RWPE1 (cell line): ENCODE data around the gene NETO2.
A peak's percentile ranks its signal among the peaks of the same experiment; 100 is the strongest.

Experiments
- CTCF ChIA-PET: fragments of 350-600 bp; sonication (Branson Sonifier 250); formaldehyde crosslinking; extraction: SDS; loops from one replicate; lab custom pipeline; 2021; lab: Yijun Ruan, JAX
- POLR2A ChIA-PET: fragments of 400-600 bp; formaldehyde crosslinking; extraction: SDS; loops from one replicate; lab custom pipeline; 2020; ENCODE audit warnings: antibody characterized with exemption; ENCODE audit not compliant: low non-redundant PET; lab: Yijun Ruan, JAX
- DNase-seq: peaks from one replicate; pipeline ENCODE4 v3.0.0; 2012; ENCODE audit warnings: low spot score
- H3K27ac ChIP-seq: fragments of 450-650 bp; 2 replicates; pipeline ENCODE4 v1.5.1; 2017
- TF ChIP-seq, protein P1 (sequence below): fragments of 450-650 bp; conservative IDR thresholded peaks from 2 replicates; pipeline ENCODE4 v1.5.1; 2017; ENCODE audit warnings: low read depth, mild to moderate bottlenecking

NETO2 gene

DNA sequence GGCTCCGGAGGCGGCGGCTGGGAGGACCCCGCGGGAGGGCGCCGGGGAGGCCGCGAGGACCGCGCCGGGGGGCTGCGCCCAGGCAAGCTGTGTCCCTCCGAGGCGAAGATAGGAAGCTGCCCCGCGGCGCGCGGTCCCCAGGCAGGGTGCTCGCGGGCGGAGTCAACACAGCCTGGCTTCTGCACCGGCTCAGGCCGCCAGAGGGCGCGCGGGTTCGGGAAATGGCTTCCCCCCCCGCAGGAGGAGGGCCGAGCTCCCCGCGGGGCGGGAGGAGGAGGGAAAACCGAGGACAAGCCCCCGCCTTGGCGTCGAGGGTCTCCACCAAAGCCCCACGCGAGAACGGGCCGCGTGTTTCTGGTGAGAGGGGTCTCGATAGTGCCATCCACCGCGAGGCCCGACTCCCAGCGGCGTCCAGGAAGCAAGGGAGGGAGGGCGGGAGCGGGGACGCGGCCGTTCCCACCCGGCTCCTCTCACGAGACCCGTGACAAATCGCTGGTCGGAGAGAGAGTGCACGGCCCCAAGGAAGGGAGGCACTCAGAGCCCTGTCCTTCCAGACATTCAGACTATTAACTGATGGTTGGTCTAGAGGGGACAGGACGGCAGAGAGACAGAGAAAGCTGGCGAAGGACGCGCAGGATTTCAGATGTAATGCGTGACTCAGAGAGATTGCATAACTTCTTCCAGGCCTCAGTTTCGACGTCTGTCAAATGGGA lies 105.8 kb downstream of the NETO2 start:
- TF ChIP-seq, protein P1, sequence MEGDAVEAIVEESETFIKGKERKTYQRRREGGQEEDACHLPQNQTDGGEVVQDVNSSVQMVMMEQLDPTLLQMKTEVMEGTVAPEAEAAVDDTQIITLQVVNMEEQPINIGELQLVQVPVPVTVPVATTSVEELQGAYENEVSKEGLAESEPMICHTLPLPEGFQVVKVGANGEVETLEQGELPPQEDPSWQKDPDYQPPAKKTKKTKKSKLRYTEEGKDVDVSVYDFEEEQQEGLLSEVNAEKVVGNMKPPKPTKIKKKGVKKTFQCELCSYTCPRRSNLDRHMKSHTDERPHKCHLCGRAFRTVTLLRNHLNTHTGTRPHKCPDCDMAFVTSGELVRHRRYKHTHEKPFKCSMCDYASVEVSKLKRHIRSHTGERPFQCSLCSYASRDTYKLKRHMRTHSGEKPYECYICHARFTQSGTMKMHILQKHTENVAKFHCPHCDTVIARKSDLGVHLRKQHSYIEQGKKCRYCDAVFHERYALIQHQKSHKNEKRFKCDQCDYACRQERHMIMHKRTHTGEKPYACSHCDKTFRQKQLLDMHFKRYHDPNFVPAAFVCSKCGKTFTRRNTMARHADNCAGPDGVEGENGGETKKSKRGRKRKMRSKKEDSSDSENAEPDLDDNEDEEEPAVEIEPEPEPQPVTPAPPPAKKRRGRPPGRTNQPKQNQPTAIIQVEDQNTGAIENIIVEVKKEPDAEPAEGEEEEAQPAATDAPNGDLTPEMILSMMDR = peak; percentile 90
- ChIA-PET POLR2A (interaction anchor here (0.7 kb wide), 1 partner anchor 65 kb away, joined by 3 read pairs; no protein-coding TSS in a partner anchor), CTCF (interaction anchor here (0.5 to 1.9 kb wide), 25 partner anchors 9 to 1936 kb away, joined by 3 to 11 read pairs (median 3); partner anchors contain the start of genes DNAJA2 and NETO2)
- DNase-seq = peak; percentile 90
- H3K27ac ChIP-seq = peak overlapping the region; percentile 33; the same call in 1 of the 2 replicates

DNA sequence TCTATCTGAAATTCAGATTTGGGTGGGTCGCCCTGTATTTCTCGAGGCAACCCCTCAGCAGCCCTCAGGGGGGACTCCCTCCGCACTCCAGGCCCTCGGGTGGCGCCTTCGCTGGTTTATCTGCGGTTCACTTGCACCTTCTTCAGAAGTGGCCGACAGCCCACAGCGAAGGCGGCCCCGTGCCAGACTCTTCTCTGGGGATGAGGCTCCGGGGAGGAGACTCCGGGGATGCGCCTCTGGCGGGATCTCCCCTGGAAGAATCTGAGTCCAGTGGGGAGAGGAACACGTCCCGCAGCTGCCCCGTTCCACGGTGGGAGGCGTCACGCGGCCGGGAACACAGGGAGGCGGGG lies 106.4 kb downstream of the NETO2 start:
- H3K27ac ChIP-seq = peak overlapping the region; percentile 33; the same call in 1 of the 2 replicates
- no peak for DNase-seq
- ChIA-PET CTCF (interaction anchor here (0.5 to 1.9 kb wide), 18 partner anchors 9 to 1128 kb away, joined by 3 to 11 read pairs (median 4); partner anchors contain the start of gene NETO2), POLR2A (no interaction called here)
- TF ChIP-seq, protein P1 = no peak

DNA sequence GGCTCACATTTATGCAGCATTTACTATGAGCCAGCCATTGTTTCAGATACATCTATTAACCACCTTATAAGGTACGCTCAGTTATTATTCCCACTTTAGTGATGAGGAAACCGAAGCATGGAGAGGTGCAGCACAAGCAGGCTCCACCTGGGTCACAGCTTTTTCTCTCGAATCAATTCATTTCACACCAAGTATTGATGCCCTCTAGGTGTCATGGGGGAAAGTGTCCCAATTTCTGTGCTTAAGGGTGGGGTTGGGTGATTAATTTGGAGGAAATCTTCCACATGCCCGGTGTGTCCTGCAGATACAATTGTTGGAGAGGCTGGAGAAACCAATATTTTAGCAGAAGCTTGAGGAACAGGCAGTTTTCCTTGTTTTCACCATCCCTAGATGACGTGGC lies 107.5 kb downstream of the NETO2 start:
- ChIA-PET CTCF (interaction anchor here (0.7 kb wide), 2 partner anchors 75 to 858 kb away, joined by 3 read pairs; no protein-coding TSS in a partner anchor), POLR2A (no interaction called here)
- TF ChIP-seq, protein P1 = no peak
- H3K27ac ChIP-seq = no peak overlapping the region
- no peak for DNase-seq

DNA sequence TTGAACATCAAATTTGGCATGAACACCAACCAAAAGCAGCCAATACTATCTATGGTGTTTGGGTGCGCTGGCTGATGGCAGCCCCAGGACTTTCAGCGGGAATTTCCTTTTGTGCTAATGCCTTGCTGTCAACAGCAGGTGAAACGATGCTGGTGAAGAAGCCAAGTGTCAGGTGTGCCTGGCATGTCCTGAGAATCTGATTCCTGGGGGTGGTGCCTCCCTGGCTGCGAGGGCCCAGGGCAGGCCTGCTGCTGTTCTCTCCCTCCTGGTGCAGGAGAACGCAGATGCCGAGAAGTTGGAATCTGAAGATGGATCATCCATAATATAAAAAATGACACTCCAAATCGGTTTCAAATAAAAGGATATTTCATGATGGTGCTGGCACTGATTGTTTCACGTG lies 108.3 kb downstream of the NETO2 start:
- CTCF ChIA-PET = no interaction called here

DNA sequence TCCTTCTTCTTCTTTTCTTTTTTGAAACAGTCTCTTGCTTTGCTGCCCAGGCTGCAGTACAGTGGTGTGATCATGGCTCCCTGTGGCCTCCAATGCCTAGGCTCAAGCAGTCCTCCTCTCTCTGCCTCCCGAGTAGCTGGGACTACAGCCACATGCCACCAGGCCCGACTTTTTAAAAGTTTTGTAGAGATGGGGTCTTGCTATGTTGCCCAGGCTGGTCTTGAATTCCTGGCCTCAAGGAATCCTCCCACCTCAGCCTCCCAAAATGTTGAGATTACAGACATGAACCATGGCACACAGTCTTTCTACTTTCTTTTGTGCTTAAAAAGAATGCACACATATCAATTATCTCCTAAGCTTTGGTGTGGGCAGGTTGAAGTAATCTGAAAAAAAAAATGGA lies 109.3 kb downstream of the NETO2 start:
- no peak overlapping the region for H3K27ac ChIP-seq
- TF ChIP-seq, protein P1 = no peak
- POLR2A ChIA-PET = no interaction called here
- CTCF ChIA-PET = interaction anchor here (0.6 kb wide), 1 partner anchor 86 kb away, joined by 3 read pairs; no protein-coding TSS in a partner anchor
- no peak for DNase-seq

More for the DNA sequence above, 108.3 kb downstream of the NETO2 start:
- TF ChIP-seq, protein P1 = no peak
- POLR2A ChIA-PET = no interaction called here
- DNase-seq = no peak
- no peak overlapping the region for H3K27ac ChIP-seq

DNA sequence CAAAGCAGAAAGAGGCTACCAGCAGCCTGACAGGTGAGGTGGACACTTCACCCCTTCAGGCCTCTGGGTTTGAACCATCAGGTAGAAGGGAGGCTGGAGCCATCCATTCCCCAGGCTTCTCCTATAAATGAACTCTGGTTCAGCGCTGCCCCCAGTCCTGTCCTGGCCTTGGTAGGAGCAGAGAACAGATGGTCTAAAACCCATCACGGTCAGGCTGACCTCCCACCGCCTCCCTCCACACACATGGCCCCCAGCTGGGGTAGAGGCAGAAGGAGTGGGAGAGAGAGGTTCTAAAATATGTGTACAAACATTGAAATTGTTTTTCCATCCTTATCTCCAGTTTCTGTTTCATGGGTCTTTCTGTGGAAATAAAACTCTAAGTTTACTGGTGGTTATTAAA lies 110.6 kb downstream of the NETO2 start:
- TF ChIP-seq, protein P1 = no peak
- ChIA-PET POLR2A (no interaction called here), CTCF (no interaction called here)
- H3K27ac ChIP-seq = no peak overlapping the region
- no peak for DNase-seq
